Measurements from ENCODE around the gene TYRO3. TPM values are rescaled to one million over a fixed set of nuclear protein-coding genes. Genes with fewer than 3 reads are reported as not detected.

Gene TYRO3
- total and polyA plus RNA-seq, 2 experiments from 2014 or later: 5.2 to 7.9 TPM

- no peaks in the 10 kb centered on the region for H3K9me2 ChIP-seq (ENCODE audit: insufficient read depth)
- H3K27me3 ChIP-seq (replicated peaks; ENCODE audit: insufficient read depth): no peaks in the 10 kb centered on the region
- in situ Hi-C loops (cut with MboI): no loop called here
- no peak for TF ChIP-seq EZH2 (IDR thresholded peaks at IDR 0.05; ENCODE audit: insufficient read depth, poor library complexity, severe bottlenecking)
- TF ChIP-seq EZH2phosphoT487 (IDR thresholded peaks at IDR 0.05; ENCODE audit: insufficient read depth, low read depth): no peak
- WGBS, 2 experiments (ENCODE audit: low coverage in 1 of 2, low lambda C conversion rate in 2 of 2, missing lambda C conversion rate in 2 of 2): 61 to 65% methylated on average over 6 of the region's 6 CpGs
- peaks cover 39% of the 10 kb centered on the region for H3F3A ChIP-seq (ENCODE audit: insufficient read depth)
- peak overlapping the region; percentile 72 for H3K4me3 ChIP-seq
- peak overlapping the region; percentile 56 for H3K9ac ChIP-seq
- peaks cover 40% of the 10 kb centered on the region for H3K4me1 ChIP-seq (ENCODE audit: insufficient read depth)
- H3K36me3 ChIP-seq (ENCODE audit: low read depth): no peaks in the 10 kb centered on the region
- peak overlapping the region; percentile 69 for H2AFZ ChIP-seq
- H4K20me1 ChIP-seq (ENCODE audit: insufficient read depth): no peaks in the 10 kb centered on the region
- H3K27ac ChIP-seq: peak overlapping the region; percentile 77
- no peaks in the 10 kb centered on the region for H3K9me3 ChIP-seq (ENCODE audit: low read depth)
- no peak for DNase-seq
- H3K79me2 ChIP-seq (ENCODE audit: insufficient read depth): no peaks in the 10 kb centered on the region
- peak overlapping the region; percentile 92 for H3K4me2 ChIP-seq (ENCODE audit: unreplicated experiment)
Observed at GRCh38 chr15:41603411-41603935, 44.5 kb downstream of the TYRO3 start.

GRCh38 chr15:41603941-41604911, 45.2 kb downstream of the TYRO3 start:
- H3K4me3 ChIP-seq: peak overlapping the region; percentile 72
- peak overlapping the region; percentile 69 for H2AFZ ChIP-seq
- H3K4me2 ChIP-seq (ENCODE audit: unreplicated experiment): peak overlapping the region; percentile 92
- H3K9me2 ChIP-seq (ENCODE audit: insufficient read depth): no peaks in the 10 kb centered on the region
- H3K79me2 ChIP-seq (ENCODE audit: insufficient read depth): no peaks in the 10 kb centered on the region
- peak overlapping the region; percentile 56 for H3K9ac ChIP-seq
- peak; percentile 95 for DNase-seq
- in situ Hi-C loops (cut with MboI): no loop called here
- H3K36me3 ChIP-seq (ENCODE audit: low read depth): no peaks in the 10 kb centered on the region
- peak overlapping the region; percentile 77 for H3K27ac ChIP-seq
- H3F3A ChIP-seq (ENCODE audit: insufficient read depth): peaks cover 39% of the 10 kb centered on the region
- H3K27me3 ChIP-seq (replicated peaks; ENCODE audit: insufficient read depth): no peaks in the 10 kb centered on the region
- no peaks in the 10 kb centered on the region for H3K9me3 ChIP-seq (ENCODE audit: low read depth)
- TF ChIP-seq EZH2 (IDR thresholded peaks at IDR 0.05; ENCODE audit: insufficient read depth, poor library complexity, severe bottlenecking) (no peak), EZH2phosphoT487 (IDR thresholded peaks at IDR 0.05; ENCODE audit: insufficient read depth, low read depth) (no peak)
- peaks cover 40% of the 10 kb centered on the region for H3K4me1 ChIP-seq (ENCODE audit: insufficient read depth)
- no peaks in the 10 kb centered on the region for H4K20me1 ChIP-seq (ENCODE audit: insufficient read depth)
- WGBS, 2 experiments (ENCODE audit: low coverage in 1 of 2, low lambda C conversion rate in 2 of 2, missing lambda C conversion rate in 2 of 2): 1% methylated on average over 13 of the region's 13 CpGs

GRCh38 chr15:41605566-41605965, 46.6 kb downstream of the TYRO3 start:
- Histone ChIP-seq H3K27ac (peak overlapping the region; percentile 77; the same call in 1 of the 2 replicates), H3F3A (ENCODE audit: insufficient read depth) (peaks cover 39% of the 10 kb centered on the region), H3K9ac (no peak overlapping the region), H4K20me1 (ENCODE audit: insufficient read depth) (no peaks in the 10 kb centered on the region), H3K79me2 (ENCODE audit: insufficient read depth) (no peaks in the 10 kb centered on the region), H3K9me3 (ENCODE audit: low read depth) (no peaks in the 10 kb centered on the region), H3K27me3 (replicated peaks; ENCODE audit: insufficient read depth) (no peaks in the 10 kb centered on the region), H3K4me2 (ENCODE audit: unreplicated experiment) (peak overlapping the region; percentile 92), H3K36me3 (ENCODE audit: low read depth) (no peaks in the 10 kb centered on the region), H3K4me3 (no peak overlapping the region), H3K4me1 (ENCODE audit: insufficient read depth) (peaks cover 43% of the 10 kb centered on the region), H2AFZ (no peak overlapping the region), H3K9me2 (ENCODE audit: insufficient read depth) (no peaks in the 10 kb centered on the region)
- WGBS, 2 experiments (ENCODE audit: low coverage in 1 of 2, low lambda C conversion rate in 2 of 2, missing lambda C conversion rate in 2 of 2): 70 to 73% methylated on average over 3 of the region's 3 CpGs
- DNase-seq: no peak
- TF ChIP-seq EZH2phosphoT487 (IDR thresholded peaks at IDR 0.05; ENCODE audit: insufficient read depth, low read depth) (no peak), EZH2 (IDR thresholded peaks at IDR 0.05; ENCODE audit: insufficient read depth, poor library complexity, severe bottlenecking) (no peak)
- in situ Hi-C loops (cut with MboI): no loop called here

GRCh38 chr15:41606997-41607396, 48.0 kb downstream of the TYRO3 start:
- Histone ChIP-seq H3K4me2 (ENCODE audit: unreplicated experiment) (peak overlapping the region; percentile 52), H3K9ac (no peak overlapping the region; the same call in 1 of the 2 replicates)
- in situ Hi-C loops (cut with MboI): no loop called here

More at GRCh38 chr15:41606997-41607396, 48.0 kb downstream of the TYRO3 start:
- peak; percentile 96 for DNase-seq
- Histone ChIP-seq H3K9me3 (ENCODE audit: low read depth) (no peaks in the 10 kb centered on the region), H3F3A (ENCODE audit: insufficient read depth) (peaks cover 39% of the 10 kb centered on the region), H3K4me3 (no peak overlapping the region), H3K27me3 (replicated peaks; ENCODE audit: insufficient read depth) (no peaks in the 10 kb centered on the region), H4K20me1 (ENCODE audit: insufficient read depth) (no peaks in the 10 kb centered on the region), H3K27ac (peak overlapping the region; percentile 53), H3K79me2 (ENCODE audit: insufficient read depth) (no peaks in the 10 kb centered on the region), H2AFZ (no peak overlapping the region), H3K4me1 (ENCODE audit: insufficient read depth) (peaks cover 43% of the 10 kb centered on the region), H3K36me3 (ENCODE audit: low read depth) (no peaks in the 10 kb centered on the region), H3K9me2 (ENCODE audit: insufficient read depth) (no peaks in the 10 kb centered on the region)
- WGBS, 2 experiments (ENCODE audit: low coverage in 1 of 2, low lambda C conversion rate in 2 of 2, missing lambda C conversion rate in 2 of 2): 0 to 13% methylated on average over 1 of the region's 1 CpG
- TF ChIP-seq EZH2 (IDR thresholded peaks at IDR 0.05; ENCODE audit: insufficient read depth, poor library complexity, severe bottlenecking) (no peak), EZH2phosphoT487 (IDR thresholded peaks at IDR 0.05; ENCODE audit: insufficient read depth, low read depth) (no peak)
